Dermis blood vessel endothelial cell (primary cell): ENCODE results near the gene SLC16A8. TPM values are rescaled to one million over a fixed set of nuclear protein-coding genes. Genes with fewer than 3 reads are reported as not detected.

Experiments
- DNase-seq: peaks from one replicate; pipeline ENCODE4 v3.0.0; 2010
- total RNA-seq: library from RNA; depleted of rRNA; stranded (reverse); fragments of >200 nt; gene quantifications from 2 replicates; pipeline ENCODE4 v1.2.3, GENCODE V29; 2014

Gene SLC16A8
- total RNA-seq, 1 donor from 2014 or later: not detected

GRCh38 chr22:38028344-38029130, 55.4 kb downstream of the SLC16A8 start:
- DNase-seq: no peak

Other genes with a start within 250 kb of the SLC16A8 start
- 43.6 and 44.3 TPM in 2 replicates for gene ANKRD54, start 239.8 kb downstream of the SLC16A8 start, total RNA-seq
- 358 and 454 TPM in 2 replicates for gene EIF3L, start 234.8 kb downstream of the SLC16A8 start, total RNA-seq
- 36.4 and 52.7 TPM in 2 replicates for gene MICALL1, start 177.9 kb downstream of the SLC16A8 start, total RNA-seq
- gene C22orf23, start 130.6 kb downstream of the SLC16A8 start, total RNA-seq: 0.05 TPM in 1 of 2 replicates, not detected in the other
- 46.6 and 48.7 TPM in 2 replicates for gene POLR2F, start 130.5 kb downstream of the SLC16A8 start, total RNA-seq
- not detected in 2 replicates for gene SOX10, start 99.6 kb downstream of the SLC16A8 start, total RNA-seq
- gene PICK1, start 26.8 kb downstream of the SLC16A8 start, total RNA-seq: 15.5 and 18.7 TPM in 2 replicates
- gene BAIAP2L2, start 26.5 kb upstream of the SLC16A8 start, total RNA-seq: not detected in 2 replicates
- 4.6 and 10.6 TPM in 2 replicates for gene PLA2G6, start 97.6 kb upstream of the SLC16A8 start, total RNA-seq
- gene MAFF, start 117.8 kb upstream of the SLC16A8 start, total RNA-seq: 96.3 and 164 TPM in 2 replicates
- 36.2 and 49.4 TPM in 2 replicates for gene TMEM184B, start 188.8 kb upstream of the SLC16A8 start, total RNA-seq
- 127 and 141 TPM in 2 replicates for gene CSNK1E, start 233.2 kb upstream of the SLC16A8 start, total RNA-seq